Right lobe of liver (tissue), 6 donors: ENCODE results near the gene LRP2BP. TPM values are rescaled to one million over a fixed set of nuclear protein-coding genes. Genes with fewer than 3 reads are reported as not detected.

Experiments
- ATAC-seq, 4 donors: fragments of 200-7000 bp; cut with Tn5 transposase; one replicate each; pipeline ENCODE4 v1.9.1; 2020; ENCODE audit warnings: mild to moderate bottlenecking in 4 of 4, moderate library complexity in 4 of 4
- DNase-seq, 3 donors: peaks; one replicate each; pipeline ENCODE4 v3.0.0-alpha.2; 2020
- H3K27ac ChIP-seq, 3 donors: fragments of 200-600 bp; one replicate each; pipeline ENCODE4 v1.8.0; 2022
- H3K27me3 ChIP-seq, 2 donors: fragments of 200-600 bp; one replicate each; pipeline ENCODE4 v1.8.0; 2022
- H3K36me3 ChIP-seq, 4 donors: fragments of 200-600 bp; sonication (generic) in 1 of 4; one replicate each; pipeline versions ENCODE4 v1.5.1 to v1.8.0; 2017 to 2022; ENCODE audit warnings: control low read depth in 1 of 4
- H3K4me1 ChIP-seq, 4 donors: fragments of 200-600 bp; sonication (generic) in 1 of 4; one replicate each; pipeline versions ENCODE4 v1.5.1 to v1.8.0; 2017 to 2022; ENCODE audit warnings: control low read depth in 1 of 4
- H3K4me3 ChIP-seq, 3 donors: fragments of 200-600 bp; one replicate each; pipeline ENCODE4 v1.8.0; 2022
- H3K9me3 ChIP-seq, 4 donors: fragments of 200-600 bp; sonication (generic) in 1 of 4; one replicate each; pipeline versions ENCODE4 v1.5.1 to v1.8.0; 2017 to 2022; ENCODE audit warnings: control low read depth in 1 of 4
- CTCF ChIP-seq, 4 donors: fragments of 200-600 bp in 3 of 4; fragments of 450-650 bp in 1 of 4; IDR thresholded peaks; one replicate each; pipeline versions ENCODE4 v1.5.1 to v1.8.0; 2016 to 2022; ENCODE audit warnings: antibody characterized with exemption in 4 of 4, mild to moderate bottlenecking in 2 of 4
- POLR2A ChIP-seq: fragments of 450-650 bp; IDR thresholded peaks from one replicate; pipeline ENCODE4 v1.6.1; 2017; ENCODE audit warnings: antibody characterized with exemption, mild to moderate bottlenecking
- WGBS: methylation state at CpG from one replicate; pipeline ENCODE4 v1.1.6; 2018; ENCODE audit warnings: low coverage, low lambda C conversion rate; ENCODE audit not compliant: insufficient coverage; ENCODE audit errors: missing lambda C conversion rate; 5-methylcytosine and 5-hydroxymethylcytosine counted together
- intact Hi-C, 2 donors: fragments of 100-400 bp; cut with DNase I; formaldehyde crosslinking; loops; one replicate each; pipeline versions ENCODE4 v1.11.2 to v1.14.1; 2022
- total RNA-seq, 6 experiments: library from RNA; depleted of rRNA in 2 of 6; stranded (reverse); fragments of >200 nt in 2 of 6; fragmentation: NEBNext Ultra II Directional in 3 of 6; extraction: Animal tissue kit (Norgen Biotek cat#: 25700) in 3 of 6; gene quantifications; one replicate each; pipeline versions ENCODE4 v1.1.0 to v1.2.4, GENCODE V29; 2016 to 2023
- donor health status: DM: no; HTN: yes; CAD: no.
- donor health status: DM: no; HTN: no; CAD: no.
- donor health status: DM: no; HTN: no; CAD: no.
- donor health status: DM: no; HTN: yes; CAD: no.
- donor health status: DM: no; HTN: yes; CAD: no.

Gene LRP2BP
- total RNA-seq, 6 experiments from 2014 or later = 0.19 to 0.37 (median 0.27) TPM

- no peaks in the 10 kb centered on the region for H3K9me3 ChIP-seq
- WGBS = 63% methylated on average over 2 of the region's 2 CpGs
- no peaks in the 10 kb centered on the region for H3K27me3 ChIP-seq
- no peak overlapping the region for H3K27ac ChIP-seq
- no peaks in the 10 kb centered on the region for H3K4me1 ChIP-seq
- ATAC-seq = peak in 2 of 4 donors; percentile 25 to 31
- TF ChIP-seq CTCF (IDR thresholded peaks at IDR 0.05) = no peak
- no peak for TF ChIP-seq POLR2A
- no peak for DNase-seq
- intact Hi-C loops = no loop called here
- H3K4me3 ChIP-seq = no peak overlapping the region
- H3K36me3 ChIP-seq = peaks cover 0 to under 1% (median 0%) of the 10 kb centered on the region in 4 donors
Observed at GRCh38 chr4:185341377-185341776, 54.3 kb downstream of the LRP2BP start.

GRCh38 chr4:185339941-185340340 lies 55.8 kb downstream of the LRP2BP start:
- intact Hi-C loops = no loop called here
- TF ChIP-seq CTCF (IDR thresholded peaks at IDR 0.05) = no peak
- TF ChIP-seq POLR2A = no peak
- Histone ChIP-seq H3K4me3 (no peak overlapping the region), H3K36me3 (no peaks in the 10 kb centered on the region), H3K27me3 (no peaks in the 10 kb centered on the region), H3K4me1 (no peaks in the 10 kb centered on the region), H3K9me3 (no peaks in the 10 kb centered on the region), H3K27ac (no peak overlapping the region)
- ATAC-seq (no peak), DNase-seq (no peak)
- 62% methylated on average over 3 of the region's 3 CpGs for WGBS

- no peak for DNase-seq
- 82% methylated on average over 1 of the region's 1 CpG for WGBS
- H3K36me3 ChIP-seq = no peaks in the 10 kb centered on the region
- no peak for TF ChIP-seq POLR2A
- no peak for TF ChIP-seq CTCF (IDR thresholded peaks at IDR 0.05)
- no peaks in the 10 kb centered on the region for H3K27me3 ChIP-seq
- intact Hi-C loops = no loop called here
- H3K4me3 ChIP-seq = no peak overlapping the region
- no peaks in the 10 kb centered on the region for H3K4me1 ChIP-seq
- no peaks in the 10 kb centered on the region for H3K9me3 ChIP-seq
- H3K27ac ChIP-seq = no peak overlapping the region
- peak in 1 of 4 donors; percentile 49 for ATAC-seq
Observed at GRCh38 chr4:185335579-185335978, 60.1 kb downstream of the LRP2BP start.

GRCh38 chr4:185334326-185334725 lies 61.4 kb downstream of the LRP2BP start:
- Histone ChIP-seq H3K4me3 (no peak overlapping the region), H3K9me3 (no peaks in the 10 kb centered on the region), H3K36me3 (no peaks in the 10 kb centered on the region), H3K27me3 (no peaks in the 10 kb centered on the region), H3K4me1 (no peaks in the 10 kb centered on the region), H3K27ac (no peak overlapping the region)
- intact Hi-C loops = no loop called here
- TF ChIP-seq POLR2A (no peak), CTCF (IDR thresholded peaks at IDR 0.05) (no peak)
- DNase-seq (no peak), ATAC-seq (no peak)
- 85% methylated on average over 3 of the region's 4 CpGs for WGBS
